Muscle of arm (tissue), 12 donors: ENCODE data around the gene CCSER2. TPM values are rescaled to one million over a fixed set of nuclear protein-coding genes. Genes with fewer than 3 reads are reported as not detected.
A peak's percentile ranks its signal among the peaks of the same experiment; 100 is the strongest.
"Not testable (repeated sequence)": the region's sequence is repeated elsewhere in the genome, so short reads cannot be mapped to it uniquely, and the experiment has no call there.

Source experiments
- DNase-seq: peaks from one replicate; pipeline ENCODE4 v3.0.0-alpha.2; 2013
- polyA plus RNA-seq, 12 donors: library from polyadenylated mRNA; unstranded; fragments of 120-200 nt; gene quantifications; one replicate each; pipeline ENCODE4 v1.2.1, GENCODE V29; 2013; ENCODE audit not compliant: insufficient read length in 12 of 12

Gene CCSER2
- polyA plus RNA-seq, 12 donors, result 44.1 to 71.6 (median 52.6) TPM; not detected in 1

DNA sequence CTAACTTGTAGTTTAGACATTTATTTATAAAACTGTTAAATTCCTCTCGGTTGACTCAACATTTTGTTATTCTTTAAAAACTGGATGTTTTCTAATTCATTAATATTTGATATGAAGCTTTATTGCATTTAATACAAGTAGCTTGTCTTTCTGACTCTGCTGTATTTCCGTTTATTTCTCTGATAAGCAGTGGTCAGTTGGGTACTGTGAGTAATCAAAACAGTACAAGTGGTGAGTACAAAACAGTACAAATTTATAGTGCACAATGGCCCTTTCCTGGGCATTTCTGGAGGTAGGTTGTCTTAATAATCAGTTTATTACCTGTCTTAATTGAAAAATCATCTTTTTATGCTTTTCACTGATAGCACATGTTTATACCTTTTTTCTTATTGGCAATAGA, 182.7 kb downstream of the CCSER2 start:
- no peak for DNase-seq

DNA sequence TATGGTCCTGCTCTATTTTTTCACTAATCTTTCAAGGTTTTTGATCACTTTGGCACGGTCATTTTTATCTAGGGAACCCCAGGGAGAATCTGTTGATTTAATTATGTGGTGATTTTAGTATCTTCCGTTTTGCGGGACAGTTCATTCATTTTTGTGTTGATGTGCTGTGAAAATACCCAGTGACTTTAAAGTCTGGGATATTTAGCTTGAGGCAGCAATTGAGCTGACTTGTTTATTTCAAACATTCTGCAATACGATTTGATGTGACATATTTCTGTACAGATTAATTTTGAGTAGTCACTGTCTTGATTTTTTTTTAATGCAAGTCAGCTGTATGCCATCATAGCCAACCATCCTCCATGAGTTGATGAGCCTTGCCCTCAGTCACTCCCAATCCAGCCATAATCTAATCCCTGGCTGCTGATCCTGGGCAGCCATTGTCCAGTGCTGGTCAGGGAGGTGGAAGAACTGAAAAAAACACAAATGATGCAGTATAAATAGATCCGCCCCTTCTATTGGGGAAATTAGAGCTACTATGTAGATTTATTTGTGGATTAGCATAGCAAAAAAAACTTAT, 183.4 kb downstream of the CCSER2 start:
- no peak for DNase-seq

DNA sequence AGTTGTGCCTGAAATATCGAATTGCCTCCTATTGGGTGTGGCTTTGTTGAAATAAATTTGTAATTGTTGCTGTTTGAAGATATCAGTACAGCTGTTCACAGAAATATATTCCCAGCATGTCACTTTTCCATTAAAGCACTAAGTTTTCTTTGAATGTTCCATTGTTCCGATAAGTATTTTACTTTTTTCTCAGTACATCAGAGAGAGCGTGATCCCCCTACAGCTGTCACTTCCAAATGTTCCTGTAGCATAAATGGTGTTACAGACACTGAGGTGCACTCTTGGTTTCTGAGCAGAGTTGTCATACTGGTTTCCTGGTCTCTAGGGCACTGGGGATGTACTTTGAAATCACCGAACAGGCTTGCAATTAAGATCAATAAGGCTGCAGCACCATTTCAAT, 189.2 kb downstream of the CCSER2 start:
- no peak for DNase-seq

DNA sequence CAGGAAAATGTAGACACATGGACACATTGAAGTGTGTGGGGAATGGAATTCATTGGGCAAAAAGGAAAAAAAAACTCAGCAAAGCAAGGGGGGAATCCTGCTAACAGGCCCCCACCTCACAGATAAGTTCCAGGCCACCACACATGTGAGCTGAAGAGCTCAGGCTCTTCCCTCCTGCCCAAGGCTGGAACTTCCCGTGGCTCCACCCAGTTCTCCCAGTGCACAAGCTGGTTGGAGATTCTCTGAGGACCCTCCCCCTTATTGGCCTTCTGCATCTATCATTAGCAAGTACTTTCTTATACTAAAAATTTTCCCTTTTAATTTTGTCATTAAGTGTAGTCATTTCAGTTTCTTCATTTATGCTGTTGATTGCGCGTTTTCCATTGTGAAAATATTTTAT, 190.8 kb downstream of the CCSER2 start:
- no peak for DNase-seq

DNA sequence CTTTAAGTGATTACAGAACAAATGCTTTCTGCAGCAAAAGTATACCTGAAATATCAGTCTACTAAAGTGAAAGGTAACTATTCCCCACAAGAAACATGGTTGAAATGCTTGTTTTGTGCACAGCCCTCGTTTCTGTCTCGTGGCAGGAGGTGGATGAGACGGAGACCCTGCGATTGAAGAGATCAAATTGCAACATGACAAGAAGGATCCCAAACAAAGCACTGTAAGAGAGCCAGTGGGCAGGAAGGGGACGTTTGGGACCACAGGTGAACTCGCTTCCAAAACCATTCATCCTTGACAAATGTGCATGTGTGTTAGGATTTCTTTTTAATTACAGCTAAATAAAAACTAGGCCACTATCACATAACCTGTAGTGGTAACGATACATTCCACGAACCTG, 192.6 kb downstream of the CCSER2 start:
- no peak for DNase-seq

DNA sequence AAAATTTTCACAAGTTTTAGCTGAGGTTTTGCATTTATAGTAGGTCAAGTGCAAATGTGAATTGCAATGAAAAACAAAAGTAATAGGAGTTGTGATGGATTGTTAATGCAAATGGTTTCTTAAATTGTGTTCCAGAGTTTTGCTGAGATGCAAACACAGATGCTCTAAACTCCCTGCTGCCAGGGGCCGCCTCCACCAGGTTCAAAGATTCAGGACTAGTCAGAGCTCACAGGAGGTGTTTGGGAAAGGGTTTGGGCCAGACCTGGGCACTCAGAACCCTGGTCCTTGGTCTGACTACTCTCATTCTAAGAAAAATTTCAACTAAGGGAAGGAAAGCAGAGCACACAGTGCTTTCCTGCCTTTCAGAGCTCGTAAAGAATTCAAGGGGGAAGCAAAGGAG, 193.1 kb downstream of the CCSER2 start:
- no peak for DNase-seq

DNA sequence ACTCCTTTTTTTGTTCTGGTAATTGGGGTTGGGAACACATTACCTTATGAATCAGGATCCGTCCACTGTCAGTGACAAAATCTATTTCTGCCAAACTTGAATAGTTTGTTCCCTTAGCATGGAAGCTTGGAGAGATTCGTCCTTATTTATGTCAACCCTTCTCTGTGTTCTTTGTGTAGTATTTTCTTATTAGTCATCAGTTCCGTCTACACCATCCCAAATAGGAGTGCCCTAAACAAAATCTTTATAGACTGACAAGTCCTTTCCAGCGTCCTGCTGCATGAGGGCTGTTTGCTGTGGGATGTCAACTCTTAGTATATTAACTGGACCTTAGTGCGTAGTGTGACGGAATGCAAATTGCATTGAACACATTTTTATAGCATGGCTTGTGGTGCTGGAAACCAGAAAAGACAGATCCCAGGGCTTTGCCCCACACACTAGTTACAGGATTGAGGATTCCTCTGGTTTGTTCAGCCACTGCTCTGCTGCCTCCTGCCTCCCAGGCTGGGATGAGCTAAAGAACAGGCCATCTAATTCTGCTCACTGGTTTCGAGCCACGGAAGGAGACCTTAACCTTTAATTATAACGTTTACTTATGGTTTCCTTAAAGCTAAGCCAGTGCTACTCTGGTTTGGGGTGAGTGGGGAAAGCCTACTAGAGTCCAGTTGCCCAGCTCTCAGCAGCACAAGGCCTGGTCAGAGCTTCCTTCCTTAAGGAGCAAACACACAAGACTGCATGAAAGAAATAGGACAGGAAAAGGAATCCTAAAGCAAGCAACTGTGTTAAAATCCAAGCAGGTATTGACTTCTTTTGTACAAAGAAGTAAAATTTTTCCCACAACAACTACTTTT, 194.4 kb downstream of the CCSER2 start:
- no peak for DNase-seq

DNA sequence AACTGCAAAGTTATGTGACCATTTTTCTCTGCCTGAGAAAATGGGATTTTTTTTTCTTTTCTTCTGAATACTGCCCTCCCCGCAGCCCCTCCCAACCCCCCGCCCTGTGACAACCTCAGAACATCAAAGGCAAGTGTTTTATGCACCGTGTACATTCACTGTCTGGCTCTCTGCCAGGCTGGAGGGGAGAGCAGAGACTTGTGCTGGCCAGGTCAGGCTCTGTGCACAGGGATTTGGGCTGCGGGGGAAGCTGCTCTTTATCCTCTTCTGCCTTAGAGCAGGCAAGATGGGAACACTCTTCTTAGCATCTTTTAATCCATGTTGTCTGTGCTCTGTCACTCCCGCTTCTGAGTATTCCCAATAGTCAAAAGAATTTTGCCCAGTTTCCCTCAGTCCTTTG, 195.1 kb downstream of the CCSER2 start:
- no peak for DNase-seq

DNA sequence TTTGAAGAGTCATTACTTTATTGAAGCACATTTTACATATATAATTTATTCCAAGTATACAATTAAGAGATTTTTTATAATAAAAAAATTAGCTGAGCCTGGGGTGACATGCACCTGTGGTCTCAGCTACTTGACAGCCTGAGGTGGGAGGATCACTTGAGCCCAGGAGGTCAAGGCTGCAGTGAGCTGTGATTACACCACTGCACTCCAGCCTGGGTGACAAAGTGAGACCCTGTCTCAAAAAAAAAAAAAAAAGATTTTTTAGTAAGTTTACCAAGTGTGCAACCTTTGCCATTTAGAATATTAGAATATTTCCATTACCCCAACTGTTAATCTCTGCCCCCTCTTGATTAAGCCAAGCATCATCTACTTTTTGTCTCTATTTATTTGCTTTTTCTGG, 196.0 kb downstream of the CCSER2 start:
- DNase-seq, result no peak

DNA sequence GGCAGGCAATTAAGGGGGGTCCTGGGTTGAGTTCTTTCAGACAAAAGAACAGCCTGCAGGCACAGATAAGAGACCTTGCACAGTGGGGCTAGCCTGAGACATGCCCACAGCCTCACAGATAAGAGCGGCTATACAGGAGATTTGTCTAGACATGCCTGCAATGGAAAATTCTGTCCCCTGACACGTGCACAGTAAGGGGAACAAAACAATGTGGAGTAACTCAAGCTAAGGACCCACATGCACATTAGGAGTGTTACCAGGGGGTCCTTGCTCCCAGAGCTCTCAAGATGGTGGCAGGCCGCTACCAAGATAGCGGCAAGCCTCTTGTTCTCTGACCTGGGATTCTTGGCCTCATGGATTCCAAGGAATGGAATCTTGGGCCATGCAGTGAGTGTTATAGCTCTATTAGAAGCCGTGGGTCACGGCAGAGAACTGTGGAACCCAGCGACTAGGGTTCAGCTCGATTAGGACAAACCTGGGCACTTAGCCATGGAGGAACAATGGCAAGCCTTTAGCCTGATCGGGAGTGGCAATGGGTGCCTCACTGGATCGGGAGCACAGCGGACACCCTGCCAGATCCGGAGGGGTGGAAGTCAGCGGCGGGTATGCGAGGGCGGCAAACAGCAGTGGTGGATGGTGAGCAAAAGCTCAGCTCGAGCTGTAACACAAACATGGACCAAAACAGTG, 196.9 kb downstream of the CCSER2 start:
- DNase-seq, result no peak

DNA sequence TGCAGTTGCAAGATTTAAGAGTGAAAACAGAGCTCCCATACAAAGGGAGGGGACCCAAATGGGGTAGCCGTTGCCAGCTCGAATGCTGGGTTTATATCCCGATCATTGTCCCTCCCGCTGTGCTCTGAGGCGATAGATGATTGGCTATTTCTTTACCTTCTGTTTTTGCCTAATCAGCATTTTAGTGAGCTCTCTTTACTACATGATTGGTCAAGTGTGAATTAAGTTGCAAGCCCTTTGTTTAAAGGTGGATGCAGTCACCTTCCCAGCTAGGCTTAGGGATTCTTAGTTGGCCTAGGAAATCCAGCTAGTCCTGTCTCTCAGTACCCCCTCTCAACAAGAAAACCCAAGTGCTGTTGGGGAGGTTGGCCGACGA, 197.4 kb downstream of the CCSER2 start:
- DNase-seq, result not testable (repeated sequence)

DNA sequence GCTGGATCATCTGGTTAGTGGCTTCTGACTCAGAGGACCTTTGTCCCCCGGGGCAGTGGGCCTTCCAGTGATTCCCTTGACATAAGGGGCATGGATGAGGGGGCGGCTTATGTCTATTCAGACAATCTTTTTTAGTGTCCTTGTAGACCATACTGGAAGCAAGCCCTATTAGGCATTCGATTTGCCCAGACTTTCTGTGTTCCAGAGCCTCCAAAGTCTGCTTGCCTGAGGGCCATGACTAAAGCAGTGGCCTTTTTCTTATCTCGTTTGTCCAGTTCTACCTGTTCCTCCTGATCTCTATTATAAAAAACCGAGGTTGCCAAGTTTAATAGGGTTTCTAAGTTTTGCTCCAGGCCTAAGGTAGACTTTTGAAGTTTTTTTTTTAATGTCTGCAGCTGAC, 199.0 kb downstream of the CCSER2 start:
- not testable (repeated sequence) for DNase-seq

DNA sequence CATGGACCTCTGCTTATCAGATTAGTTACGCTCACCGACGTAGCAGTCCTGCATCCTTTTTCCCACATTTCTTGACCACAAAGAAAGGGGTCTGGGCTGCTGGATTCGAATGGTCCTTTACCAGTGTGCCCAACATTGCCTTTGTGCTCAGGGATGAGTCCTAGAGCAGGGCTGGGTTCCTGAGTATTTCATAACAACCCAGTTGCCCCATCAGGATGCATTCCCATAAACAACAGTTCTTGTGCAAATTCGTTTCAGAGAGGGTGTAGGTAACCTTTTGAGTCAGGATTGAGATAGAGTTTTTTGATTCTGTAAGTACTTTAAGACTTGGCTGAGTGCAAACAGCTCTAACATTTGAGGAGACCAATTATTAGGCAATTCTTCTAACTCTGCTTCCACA, 200.1 kb downstream of the CCSER2 start:
- DNase-seq, result not testable (repeated sequence)

DNA sequence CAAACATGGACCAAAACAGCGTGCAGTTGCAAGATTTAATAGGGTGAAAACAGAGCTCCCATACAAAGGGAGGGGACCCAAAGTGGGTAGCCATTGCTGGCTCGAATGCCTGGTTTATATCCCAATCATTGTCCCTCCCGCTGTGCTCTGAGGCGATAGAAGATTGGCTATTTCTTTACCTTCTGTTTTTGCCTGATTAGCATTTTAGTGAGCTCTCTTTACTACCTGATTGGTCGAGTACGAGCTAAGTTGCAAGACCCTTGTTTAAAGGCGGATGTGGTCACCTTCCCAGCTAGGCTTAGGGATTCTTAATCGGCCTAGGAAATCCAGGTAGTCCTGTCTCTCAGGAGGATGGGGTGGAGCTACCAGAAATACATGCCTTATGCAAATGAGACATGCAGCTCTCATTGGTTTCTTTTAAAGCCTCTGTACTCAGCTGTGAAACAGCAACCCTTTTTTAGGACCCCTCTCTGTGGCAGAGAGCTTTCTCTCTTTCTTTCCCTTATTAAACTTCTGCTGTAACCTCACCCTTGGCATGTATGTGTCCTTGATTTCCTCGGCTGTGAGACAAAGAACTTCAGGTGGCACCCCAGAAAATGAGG, 202.4 kb downstream of the CCSER2 start:
- no peak for DNase-seq

DNA sequence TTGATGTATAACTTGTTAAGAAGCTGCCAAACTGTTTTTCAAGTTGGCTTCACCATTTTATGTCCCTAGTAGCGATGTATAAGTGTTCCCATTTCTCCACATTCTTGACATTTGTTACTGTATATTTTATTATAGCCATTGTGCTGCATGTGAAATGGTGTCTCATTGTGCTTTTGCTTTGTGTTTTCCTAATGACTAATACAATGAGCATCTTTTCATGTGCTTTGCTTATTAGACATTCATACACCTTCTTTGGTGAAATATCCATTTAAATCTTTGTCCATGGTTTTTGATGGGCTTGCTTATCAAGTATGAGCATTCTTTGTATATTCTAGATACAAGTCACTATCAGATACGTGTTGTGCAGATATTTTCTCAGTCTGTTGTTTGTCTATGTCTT, 203.0 kb downstream of the CCSER2 start:
- no peak for DNase-seq

DNA sequence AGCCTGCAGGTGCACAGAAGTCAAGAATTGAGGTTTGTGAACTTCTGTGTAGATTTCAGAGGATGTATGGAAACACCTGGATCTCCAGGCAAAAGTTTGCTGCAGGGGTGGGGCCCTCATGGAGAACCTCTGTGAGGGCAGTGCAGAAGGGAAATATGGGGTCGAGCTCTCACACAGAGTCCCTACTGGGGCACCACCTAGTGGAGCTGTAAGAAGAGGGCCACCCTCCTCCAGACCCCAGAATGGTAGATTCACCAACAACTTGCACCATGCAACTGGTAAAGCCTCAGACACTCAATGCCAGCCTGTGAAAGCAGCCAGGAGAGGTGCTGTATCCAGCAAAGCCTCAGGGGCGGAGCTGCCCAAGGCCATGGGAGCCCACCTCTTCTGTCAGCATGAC, 205.8 kb downstream of the CCSER2 start:
- DNase-seq, result no peak

DNA sequence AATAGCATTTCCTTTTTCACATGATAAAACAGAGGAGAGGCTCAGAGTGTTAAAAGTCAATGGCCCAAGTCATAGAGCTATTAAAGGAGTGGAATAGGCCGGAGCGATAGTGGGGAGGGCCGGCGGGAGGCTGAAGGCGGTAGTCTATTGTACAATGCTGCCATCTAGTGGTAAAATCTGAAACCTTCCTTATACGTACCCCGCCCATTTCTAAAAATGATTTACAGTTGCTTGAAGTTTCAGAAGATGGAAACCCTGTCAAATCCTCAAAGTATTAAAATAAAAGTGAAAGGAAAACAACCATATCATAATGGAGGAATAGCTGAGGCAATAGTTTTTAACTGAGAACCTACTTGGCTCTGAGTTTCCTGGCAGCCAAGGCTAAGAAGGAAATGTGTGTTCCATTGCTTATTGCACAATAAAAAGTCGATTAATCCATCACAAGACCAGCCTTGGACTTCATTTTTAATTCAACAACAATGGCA, 209.1 kb downstream of the CCSER2 start:
- peak; percentile 70 for DNase-seq

DNA sequence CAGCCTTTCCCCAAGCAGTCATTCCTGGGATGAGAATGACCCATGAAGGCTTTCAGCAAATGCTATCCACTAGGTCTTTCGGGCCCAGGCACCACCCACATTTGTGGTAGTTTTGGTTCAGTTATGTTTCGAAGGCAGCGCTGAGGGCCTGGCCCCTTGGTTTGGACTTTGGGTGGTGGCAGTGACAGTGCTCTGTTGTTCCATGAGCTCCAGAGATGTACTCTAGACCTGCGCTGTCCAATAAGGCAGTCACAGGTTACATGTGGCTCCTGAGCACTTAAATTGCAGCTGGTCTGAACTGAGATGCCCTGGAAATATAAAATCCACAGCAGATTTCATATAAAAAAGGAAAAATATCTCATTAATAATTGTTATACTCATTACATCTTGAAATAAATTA, 209.6 kb downstream of the CCSER2 start:
- no peak for DNase-seq

DNA sequence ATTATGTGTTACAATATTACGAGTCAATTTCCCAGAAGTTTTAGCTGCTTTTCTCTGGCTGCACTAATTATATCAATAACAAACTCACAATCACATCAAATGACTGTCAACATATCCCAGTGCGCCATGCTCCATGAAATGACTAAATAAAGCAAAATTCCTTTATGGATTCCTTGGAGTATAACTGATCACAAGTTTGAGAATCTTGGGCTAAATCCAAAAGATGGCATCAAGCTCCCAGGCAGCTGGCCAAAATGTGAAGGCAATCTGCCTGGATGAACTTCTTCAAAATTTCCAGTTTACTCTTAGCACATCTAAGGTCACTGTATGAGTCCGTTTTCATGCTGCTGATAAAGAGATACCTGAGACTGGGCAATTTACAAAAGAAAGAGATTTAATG, 210.8 kb downstream of the CCSER2 start:
- no peak for DNase-seq

DNA sequence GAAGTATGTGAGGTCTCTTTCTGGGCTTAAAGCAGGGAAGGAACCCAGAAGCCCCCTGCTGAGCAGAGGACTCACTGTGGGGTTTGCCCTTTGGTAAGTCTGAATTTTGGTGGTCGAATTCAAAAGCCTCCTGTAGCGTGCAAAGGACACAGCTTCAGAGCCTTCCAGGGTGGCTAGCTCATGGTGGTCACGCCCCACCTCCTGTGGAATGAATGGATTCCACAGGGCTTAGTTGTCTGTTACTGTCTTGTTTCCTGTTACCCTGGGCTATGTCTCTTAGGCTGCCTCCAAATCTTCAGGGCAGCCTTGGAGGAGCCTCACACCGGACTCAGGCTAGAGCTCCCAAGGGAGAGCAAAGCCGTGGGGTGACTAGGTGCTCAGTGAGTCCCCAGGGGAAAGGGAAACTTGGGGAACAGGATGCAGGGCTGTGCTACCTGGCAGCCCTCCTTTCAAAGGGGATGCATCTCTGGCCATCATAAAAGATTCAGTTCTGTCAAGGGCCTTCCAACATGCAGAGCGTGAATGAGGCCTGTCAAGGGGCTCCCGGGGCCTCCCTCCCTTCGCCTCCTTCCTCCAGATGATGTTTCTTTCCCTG, 211.7 kb downstream of the CCSER2 start:
- no peak for DNase-seq

DNA sequence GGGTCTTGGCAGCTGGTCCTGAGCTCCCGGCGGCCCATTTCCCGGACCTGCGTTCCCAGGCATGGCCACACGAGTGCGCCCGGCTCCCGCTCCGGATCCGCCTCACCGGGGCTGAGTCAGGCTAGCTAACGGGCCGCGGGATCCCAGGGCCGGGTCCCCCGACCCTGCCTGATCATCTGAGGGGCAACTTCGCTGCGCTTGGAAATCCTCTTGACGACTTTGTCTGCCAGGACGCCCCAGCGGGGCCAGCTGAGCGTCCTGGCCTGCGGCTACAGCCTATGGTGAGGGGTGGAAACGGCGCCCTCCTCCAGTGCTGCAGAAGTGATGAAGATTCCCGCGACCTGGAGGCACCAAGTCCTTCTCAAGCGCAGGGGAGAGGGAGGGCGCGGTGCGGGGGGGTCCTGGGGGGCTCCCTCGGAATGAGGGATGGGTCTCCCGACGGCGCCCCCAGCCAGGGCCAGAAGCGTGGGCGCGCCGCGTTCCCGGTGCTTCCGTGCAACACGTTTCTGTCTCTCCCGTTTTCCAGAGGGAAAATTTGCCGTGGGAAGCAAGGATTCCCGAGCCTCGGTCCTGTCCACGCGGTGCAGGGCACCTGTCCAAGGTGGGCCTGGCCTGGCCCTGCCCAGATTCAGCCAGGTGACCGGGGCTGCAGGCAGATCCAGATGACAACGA, 212.4 kb downstream of the CCSER2 start:
- DNase-seq, result peak; percentile 44

DNA sequence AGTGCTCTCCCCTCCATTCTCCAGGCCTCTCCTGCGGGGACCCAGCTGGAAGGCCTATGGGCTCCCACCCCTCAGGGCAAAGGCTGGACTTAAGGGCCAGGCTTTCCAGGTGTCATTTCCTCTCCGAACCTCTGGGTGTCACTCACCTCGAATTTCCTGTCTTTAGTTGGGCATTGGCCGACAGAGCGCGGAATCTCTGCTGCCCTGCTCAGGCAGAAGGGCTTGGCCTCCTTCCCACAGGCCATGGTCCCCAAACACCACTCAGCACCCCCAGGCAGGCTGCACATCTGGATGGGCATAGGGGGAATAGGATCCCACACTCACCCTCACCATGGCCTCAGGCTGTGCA, 212.9 kb downstream of the CCSER2 start:
- DNase-seq, result no peak
